ENCODE data around the gene NKX3-2. TPM values are rescaled to one million over a fixed set of nuclear protein-coding genes. Genes with fewer than 3 reads are reported as not detected.

Gene NKX3-2
- total and polyA plus RNA-seq, 9 donors: 0.10 to 1.4 (median 0.22) TPM; not detected in 1

DNA sequence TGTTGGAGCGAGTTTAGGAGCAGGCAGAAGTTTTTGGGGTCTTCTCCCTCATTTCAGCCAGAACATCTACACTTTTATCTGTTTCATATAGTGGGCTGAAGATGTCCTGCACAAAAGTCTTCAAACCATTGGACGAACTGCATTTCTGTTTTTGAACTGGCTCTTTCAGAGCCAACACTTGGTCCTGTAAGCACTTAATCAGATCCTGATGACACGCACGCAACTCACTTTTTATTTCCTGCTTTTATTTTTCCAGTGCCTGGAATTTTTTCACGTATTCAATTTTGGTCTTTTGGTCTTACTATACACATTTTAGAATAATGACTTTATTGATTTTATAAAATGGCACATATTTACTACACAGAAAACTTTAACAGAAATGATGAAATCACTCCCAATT is 40.2 kb upstream of the NKX3-2 start:
- Histone ChIP-seq H3K4me1 (ENCODE audit: insufficient read depth) (peaks cover 9% of the 10 kb centered on the region), H3K27me3 (no peaks in the 10 kb centered on the region), H3K9me3 (no peaks in the 10 kb centered on the region), H3K36me3 (no peaks in the 10 kb centered on the region), H3K27ac (no peak overlapping the region), H3K4me3 (no peak overlapping the region)
- 86 to 92% (median 92%) methylated on average over 5 of the region's 5 CpGs for WGBS, 3 donors
- DNase-seq: no peak
- no peak for TF ChIP-seq EP300 (IDR thresholded peaks at IDR 0.05)
- TF ChIP-seq, protein P1, sequence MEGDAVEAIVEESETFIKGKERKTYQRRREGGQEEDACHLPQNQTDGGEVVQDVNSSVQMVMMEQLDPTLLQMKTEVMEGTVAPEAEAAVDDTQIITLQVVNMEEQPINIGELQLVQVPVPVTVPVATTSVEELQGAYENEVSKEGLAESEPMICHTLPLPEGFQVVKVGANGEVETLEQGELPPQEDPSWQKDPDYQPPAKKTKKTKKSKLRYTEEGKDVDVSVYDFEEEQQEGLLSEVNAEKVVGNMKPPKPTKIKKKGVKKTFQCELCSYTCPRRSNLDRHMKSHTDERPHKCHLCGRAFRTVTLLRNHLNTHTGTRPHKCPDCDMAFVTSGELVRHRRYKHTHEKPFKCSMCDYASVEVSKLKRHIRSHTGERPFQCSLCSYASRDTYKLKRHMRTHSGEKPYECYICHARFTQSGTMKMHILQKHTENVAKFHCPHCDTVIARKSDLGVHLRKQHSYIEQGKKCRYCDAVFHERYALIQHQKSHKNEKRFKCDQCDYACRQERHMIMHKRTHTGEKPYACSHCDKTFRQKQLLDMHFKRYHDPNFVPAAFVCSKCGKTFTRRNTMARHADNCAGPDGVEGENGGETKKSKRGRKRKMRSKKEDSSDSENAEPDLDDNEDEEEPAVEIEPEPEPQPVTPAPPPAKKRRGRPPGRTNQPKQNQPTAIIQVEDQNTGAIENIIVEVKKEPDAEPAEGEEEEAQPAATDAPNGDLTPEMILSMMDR (IDR thresholded peaks at IDR 0.05): no peak
- no peak for TF ChIP-seq POLR2A (IDR thresholded peaks at IDR 0.05)
- intact Hi-C loops (cut with DNase I): no loop called here

DNA sequence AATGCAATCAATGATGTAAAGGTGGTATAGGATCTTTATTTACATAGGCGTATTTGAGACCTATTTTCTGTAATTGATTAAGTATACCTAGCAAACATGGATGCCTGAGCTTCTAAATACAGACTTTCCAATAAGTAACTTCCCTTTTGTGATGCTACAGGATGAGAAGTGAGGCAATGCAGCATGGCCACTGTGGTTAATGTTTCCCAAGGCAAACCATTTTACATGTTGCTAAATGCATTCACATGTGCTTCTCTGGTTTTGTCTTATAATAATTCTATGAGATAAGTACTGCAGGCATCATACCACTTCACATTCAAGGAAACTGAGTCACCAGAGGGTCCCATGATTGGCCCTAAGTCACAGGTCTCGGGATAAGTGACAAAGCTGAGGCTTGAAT is 35.7 kb upstream of the NKX3-2 start:
- intact Hi-C loops (cut with DNase I): no loop called here
- H3K27me3 ChIP-seq: no peaks in the 10 kb centered on the region
- WGBS, 3 donors: 94 to 98% (median 98%) methylated on average over 2 of the region's 2 CpGs
- no peaks in the 10 kb centered on the region for H3K9me3 ChIP-seq
- TF ChIP-seq POLR2A (IDR thresholded peaks at IDR 0.05) (no peak), EP300 (IDR thresholded peaks at IDR 0.05) (no peak)
- TF ChIP-seq, protein P1 (IDR thresholded peaks at IDR 0.05): no peak
- no peak overlapping the region for H3K27ac ChIP-seq
- no peak for DNase-seq
- H3K4me1 ChIP-seq (ENCODE audit: insufficient read depth): peaks cover 9% of the 10 kb centered on the region
- H3K36me3 ChIP-seq: no peaks in the 10 kb centered on the region
- no peak overlapping the region for H3K4me3 ChIP-seq

DNA sequence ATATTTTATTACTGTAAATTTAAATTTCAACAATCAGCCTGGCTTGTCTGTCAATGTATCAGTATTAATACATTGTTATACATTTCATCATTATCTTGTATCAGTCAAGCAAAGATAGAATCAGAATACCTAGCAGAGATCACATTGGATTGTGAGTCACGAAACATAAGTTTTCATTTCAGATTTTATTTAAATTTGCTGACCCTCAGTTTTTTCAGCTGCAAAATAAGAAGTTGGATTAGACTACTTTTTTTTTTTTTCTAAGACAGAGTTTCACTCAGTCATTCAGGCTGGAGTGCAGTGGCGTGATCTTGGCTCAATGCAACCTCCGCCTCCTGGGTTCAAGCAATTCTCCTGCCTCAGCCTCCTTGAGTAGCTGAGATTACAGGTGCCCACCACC is 33.4 kb upstream of the NKX3-2 start:
- peaks cover 5% of the 10 kb centered on the region for H3K4me1 ChIP-seq (ENCODE audit: insufficient read depth)
- intact Hi-C loops (cut with DNase I): no loop called here
- H3K36me3 ChIP-seq: no peaks in the 10 kb centered on the region
- no peaks in the 10 kb centered on the region for H3K9me3 ChIP-seq
- DNase-seq: no peak
- H3K27ac ChIP-seq: no peak overlapping the region
- WGBS, 3 donors: 93 to 98% (median 97%) methylated on average over 3 of the region's 3 CpGs
- H3K4me3 ChIP-seq: no peak overlapping the region
- TF ChIP-seq POLR2A (IDR thresholded peaks at IDR 0.05): no peak
- TF ChIP-seq EP300 (IDR thresholded peaks at IDR 0.05): no peak
- TF ChIP-seq, protein P1 (IDR thresholded peaks at IDR 0.05): no peak
- no peaks in the 10 kb centered on the region for H3K27me3 ChIP-seq

DNA sequence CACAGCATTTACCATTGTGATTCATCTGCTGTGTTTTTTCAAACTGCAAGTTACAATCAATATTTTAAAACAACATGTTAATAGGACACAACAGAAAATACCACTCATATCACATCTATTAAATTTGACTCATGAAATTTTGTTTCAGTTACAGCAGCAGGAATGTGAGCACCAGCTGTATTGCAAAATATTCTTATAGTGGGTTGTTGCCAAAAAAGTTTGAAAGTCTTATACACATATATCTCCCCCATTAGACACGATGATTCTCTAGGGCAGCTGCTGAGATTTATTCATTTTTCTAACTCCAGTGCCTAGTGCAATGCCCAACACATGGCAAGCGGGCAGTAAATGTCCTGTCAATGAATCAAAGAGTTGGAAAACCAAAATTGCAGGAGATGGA is 26.6 kb upstream of the NKX3-2 start:
- H3K27ac ChIP-seq: no peak overlapping the region
- H3K4me3 ChIP-seq: no peak overlapping the region
- H3K36me3 ChIP-seq: no peaks in the 10 kb centered on the region
- intact Hi-C loops (cut with DNase I): no loop called here
- no peaks in the 10 kb centered on the region for H3K27me3 ChIP-seq
- TF ChIP-seq EP300 (IDR thresholded peaks at IDR 0.05) (no peak), POLR2A (IDR thresholded peaks at IDR 0.05) (no peak)
- TF ChIP-seq, protein P1 (IDR thresholded peaks at IDR 0.05): no peak
- H3K9me3 ChIP-seq: no peaks in the 10 kb centered on the region
- 61 to 83% (median 67%) methylated on average over 2 of the region's 2 CpGs for WGBS, 3 donors
- no peaks in the 10 kb centered on the region for H3K4me1 ChIP-seq (ENCODE audit: insufficient read depth)
- no peak for DNase-seq

DNA sequence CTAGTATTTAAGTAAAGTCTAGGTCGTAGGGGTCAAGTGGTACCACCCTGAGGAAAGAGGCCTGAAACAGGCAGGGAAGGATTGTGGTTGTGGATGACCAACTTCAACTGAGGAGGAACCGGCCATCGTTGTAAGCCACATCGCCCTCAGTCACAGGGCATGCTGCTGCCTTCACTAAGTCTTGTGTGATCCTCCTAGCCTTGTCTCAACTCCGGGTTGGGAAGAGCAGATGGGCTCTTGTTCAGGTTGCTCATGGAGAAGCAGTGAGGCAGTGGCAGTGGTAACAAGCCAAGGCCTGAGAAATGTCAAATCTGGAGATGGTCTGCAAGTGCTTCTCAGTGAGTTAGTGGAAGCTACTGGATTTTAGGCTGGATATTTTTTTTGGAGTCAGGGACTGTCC is 22.8 kb upstream of the NKX3-2 start:
- Histone ChIP-seq H3K27me3 (no peaks in the 10 kb centered on the region), H3K36me3 (no peaks in the 10 kb centered on the region), H3K9me3 (no peaks in the 10 kb centered on the region), H3K4me3 (no peak overlapping the region), H3K27ac (no peak overlapping the region), H3K4me1 (ENCODE audit: insufficient read depth) (no peaks in the 10 kb centered on the region)
- DNase-seq: no peak
- intact Hi-C loops (cut with DNase I): no loop called here
- TF ChIP-seq EP300 (IDR thresholded peaks at IDR 0.05): no peak
- TF ChIP-seq, protein P1 (IDR thresholded peaks at IDR 0.05): no peak
- no peak for TF ChIP-seq POLR2A (IDR thresholded peaks at IDR 0.05)
- 91 to 96% (median 95%) methylated on average over 5 of the region's 5 CpGs for WGBS, 3 donors
